ENCODE results near the gene KATNAL1. TPM values are rescaled to one million over a fixed set of nuclear protein-coding genes. Genes with fewer than 3 reads are reported as not detected.

Gene KATNAL1
- total RNA-seq, 1 experiment from 2014 or later: 11.2 TPM

DNA sequence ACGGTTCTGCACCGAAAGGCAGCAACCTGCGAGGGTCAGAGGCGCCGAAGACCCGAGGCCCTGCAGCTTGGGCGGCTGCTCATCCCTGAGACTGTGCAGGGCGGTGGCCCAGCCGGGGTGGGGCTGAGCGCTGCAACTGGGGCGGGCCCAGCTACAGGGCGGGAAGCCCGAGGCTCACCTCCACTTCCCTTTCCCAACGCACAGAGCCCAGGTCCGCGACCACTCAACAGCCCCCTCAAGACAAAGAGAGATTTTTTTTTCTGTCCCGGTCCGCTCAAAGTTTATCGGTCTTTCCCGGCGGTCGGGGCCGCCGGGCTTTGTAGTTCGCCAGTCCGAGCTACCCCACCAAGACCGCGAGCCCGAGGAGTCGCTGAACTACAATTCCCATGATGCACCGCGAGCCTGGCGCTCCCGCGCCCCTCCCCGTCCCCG lies 573 bp downstream of the KATNAL1 start:
- Histone ChIP-seq H4K91ac (ENCODE audit: insufficient read length, low read depth, low read length) (no peak overlapping the region), H3K9me3 (ENCODE audit: control insufficient read depth, low read depth, low read length) (no peaks in the 10 kb centered on the region), H2BK120ac (ENCODE audit: low read depth, low read length, poor library complexity, severe bottlenecking) (no peak overlapping the region), H3K27me3 (ENCODE audit: insufficient read depth, low read length) (no peaks in the 10 kb centered on the region), H2BK15ac (ENCODE audit: low read depth, low read length) (no peak overlapping the region), H3K4me1 (ENCODE audit: insufficient read depth, low read length) (no peaks in the 10 kb centered on the region), H2BK20ac (ENCODE audit: low read depth, low read length, poor library complexity, severe bottlenecking) (no peak overlapping the region), H3K18ac (ENCODE audit: insufficient read length, low read depth, low read length) (peak overlapping the region; percentile 89), H3K79me1 (ENCODE audit: insufficient read depth, low read depth, low read length, poor library complexity, severe bottlenecking) (peaks cover 2% of the 10 kb centered on the region), H2AK5ac (ENCODE audit: insufficient read length, low read length) (no peak overlapping the region), H3K9ac (ENCODE audit: extremely low read depth, insufficient read length, low read length) (peak overlapping the region; percentile 78), H3T11ph (ENCODE audit: low read length) (no peak overlapping the region), H3K79me2 (ENCODE audit: insufficient read depth, low read length) (no peaks in the 10 kb centered on the region; the same call in 1 of the 2 replicates), H2BK5ac (ENCODE audit: insufficient read length, low read length) (no peak overlapping the region), H4K8ac (replicated peaks; ENCODE audit: insufficient read length, low read depth, low read length) (no peak overlapping the region), H3K27ac (ENCODE audit: insufficient read length, low read depth, low read length) (no peak overlapping the region), H3K4me2 (ENCODE audit: insufficient read depth, insufficient read length, low read length) (peak overlapping the region; percentile 65), H2BK12ac (ENCODE audit: insufficient read length, low read depth, low read length) (no peak overlapping the region), H3K4ac (ENCODE audit: low read depth, low read length) (no peak overlapping the region), H3K14ac (ENCODE audit: insufficient read depth, low read length) (peak overlapping the region; percentile 93; the same call in 1 of the 2 replicates), H4K20me1 (ENCODE audit: control insufficient read depth, insufficient read depth, insufficient read length) (no peaks in the 10 kb centered on the region), H4K5ac (ENCODE audit: insufficient read length, low read depth, low read length) (no peak overlapping the region), H3K23ac (ENCODE audit: insufficient read length, low read depth, low read length) (no peak overlapping the region), H2AFZ (ENCODE audit: low read length) (no peak overlapping the region), H3K23me2 (ENCODE audit: insufficient read length, low read depth, low read length, poor library complexity, severe bottlenecking) (no peaks in the 10 kb centered on the region), H3K56ac (ENCODE audit: insufficient read length, low read depth, low read length) (no peak overlapping the region)
- TF ChIP-seq, protein P1, sequence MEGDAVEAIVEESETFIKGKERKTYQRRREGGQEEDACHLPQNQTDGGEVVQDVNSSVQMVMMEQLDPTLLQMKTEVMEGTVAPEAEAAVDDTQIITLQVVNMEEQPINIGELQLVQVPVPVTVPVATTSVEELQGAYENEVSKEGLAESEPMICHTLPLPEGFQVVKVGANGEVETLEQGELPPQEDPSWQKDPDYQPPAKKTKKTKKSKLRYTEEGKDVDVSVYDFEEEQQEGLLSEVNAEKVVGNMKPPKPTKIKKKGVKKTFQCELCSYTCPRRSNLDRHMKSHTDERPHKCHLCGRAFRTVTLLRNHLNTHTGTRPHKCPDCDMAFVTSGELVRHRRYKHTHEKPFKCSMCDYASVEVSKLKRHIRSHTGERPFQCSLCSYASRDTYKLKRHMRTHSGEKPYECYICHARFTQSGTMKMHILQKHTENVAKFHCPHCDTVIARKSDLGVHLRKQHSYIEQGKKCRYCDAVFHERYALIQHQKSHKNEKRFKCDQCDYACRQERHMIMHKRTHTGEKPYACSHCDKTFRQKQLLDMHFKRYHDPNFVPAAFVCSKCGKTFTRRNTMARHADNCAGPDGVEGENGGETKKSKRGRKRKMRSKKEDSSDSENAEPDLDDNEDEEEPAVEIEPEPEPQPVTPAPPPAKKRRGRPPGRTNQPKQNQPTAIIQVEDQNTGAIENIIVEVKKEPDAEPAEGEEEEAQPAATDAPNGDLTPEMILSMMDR (conservative IDR thresholded peaks at IDR 0.05): no peak
- no peaks in the 10 kb centered on the region for H3K36me3 Mint-ChIP-seq (ENCODE audit: insufficient read depth in 1 of 3, low read depth in 3 of 3)
- peak overlapping the region; percentile 74 to 88 for H3K4me3 Mint-ChIP-seq
- no peaks in the 10 kb centered on the region for H3K9me3 Mint-ChIP-seq
- peak; percentile 93 for DNase-seq
- H3K27ac Mint-ChIP-seq: peak overlapping the region; percentile 35 to 62 (median 58); a peak in 3 of 7 replicates
- no CpG with 5 or more reads among the region's 37 CpGs for WGBS (ENCODE audit: extremely low coverage, insufficient read length, low lambda C conversion rate)
- H3K27me3 Mint-ChIP-seq (ENCODE audit: low read depth): no peaks in the 10 kb centered on the region
- peaks cover 25 to 30% of the 10 kb centered on the region in 2 experiments for H3K4me1 Mint-ChIP-seq
